ENCODE results near the gene CHST14.

DNA sequence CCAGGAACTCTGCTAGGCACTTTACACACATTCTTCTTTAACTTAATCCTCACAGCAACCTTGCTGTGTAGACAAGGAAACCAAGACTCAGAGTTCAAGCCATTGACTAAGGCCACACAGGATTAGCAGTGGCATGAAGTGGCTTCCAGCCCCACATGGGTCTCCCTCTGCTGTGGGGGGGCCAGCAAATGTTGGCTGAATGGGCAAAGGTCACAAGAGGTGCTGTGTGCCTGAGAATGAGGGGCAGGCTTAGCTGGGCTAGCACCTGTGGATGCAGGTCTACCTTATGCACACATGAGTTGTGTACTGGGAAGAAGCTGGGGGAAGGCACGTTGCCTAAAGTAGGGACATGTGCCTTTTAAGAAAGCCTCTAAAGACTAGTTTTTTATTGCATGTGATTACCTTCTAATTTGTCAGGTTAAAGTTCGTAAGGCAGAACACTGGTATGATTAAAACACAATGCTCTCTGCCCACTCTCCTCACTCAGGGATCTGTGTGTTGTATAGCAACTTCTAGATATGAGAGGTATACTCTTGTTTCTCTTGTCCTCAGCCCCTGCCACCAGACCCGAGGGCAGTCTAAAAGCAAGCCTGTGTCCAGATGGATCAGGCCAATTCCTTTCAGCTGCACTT lies 19.1 kb upstream of the CHST14 start:
- TF ChIP-seq EZH2phosphoT487 (IDR thresholded peaks at IDR 0.05; ENCODE audit: low read length) (no peak), EZH2 (optimal IDR thresholded peaks at IDR 0.05; ENCODE audit: low read depth, low read length) (no peak)
- TF ChIP-seq, protein P1, sequence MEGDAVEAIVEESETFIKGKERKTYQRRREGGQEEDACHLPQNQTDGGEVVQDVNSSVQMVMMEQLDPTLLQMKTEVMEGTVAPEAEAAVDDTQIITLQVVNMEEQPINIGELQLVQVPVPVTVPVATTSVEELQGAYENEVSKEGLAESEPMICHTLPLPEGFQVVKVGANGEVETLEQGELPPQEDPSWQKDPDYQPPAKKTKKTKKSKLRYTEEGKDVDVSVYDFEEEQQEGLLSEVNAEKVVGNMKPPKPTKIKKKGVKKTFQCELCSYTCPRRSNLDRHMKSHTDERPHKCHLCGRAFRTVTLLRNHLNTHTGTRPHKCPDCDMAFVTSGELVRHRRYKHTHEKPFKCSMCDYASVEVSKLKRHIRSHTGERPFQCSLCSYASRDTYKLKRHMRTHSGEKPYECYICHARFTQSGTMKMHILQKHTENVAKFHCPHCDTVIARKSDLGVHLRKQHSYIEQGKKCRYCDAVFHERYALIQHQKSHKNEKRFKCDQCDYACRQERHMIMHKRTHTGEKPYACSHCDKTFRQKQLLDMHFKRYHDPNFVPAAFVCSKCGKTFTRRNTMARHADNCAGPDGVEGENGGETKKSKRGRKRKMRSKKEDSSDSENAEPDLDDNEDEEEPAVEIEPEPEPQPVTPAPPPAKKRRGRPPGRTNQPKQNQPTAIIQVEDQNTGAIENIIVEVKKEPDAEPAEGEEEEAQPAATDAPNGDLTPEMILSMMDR (IDR thresholded peaks at IDR 0.05; ENCODE audit: low read length): no peak

All from MM.1S (cell line).